Fibroblast of villous mesenchyme (primary cell): Measurements from ENCODE around the gene DIAPH2. TPM values are rescaled to one million over a fixed set of nuclear protein-coding genes. Genes with fewer than 3 reads are reported as not detected.
"Not testable (repeated sequence)": the region's sequence is repeated elsewhere in the genome, so short reads cannot be mapped to it uniquely, and the experiment has no call there.

Experiments
- DNase-seq: peaks from one replicate; pipeline ENCODE4 v3.0.0-alpha.2; 2010; ENCODE audit warnings: low read depth
- H3K4me3 ChIP-seq: 2 replicates; pipeline ENCODE4 v1.5.1; 2011; ENCODE audit warnings: low read depth, mild to moderate bottlenecking, low read length
- total RNA-seq: library from RNA; depleted of rRNA; stranded (reverse); fragments of >200 nt; gene quantifications from 2 replicates; pipeline ENCODE4 v1.2.3, GENCODE V29; 2012
- TF ChIP-seq, protein P1 (sequence below): IDR thresholded peaks from 2 replicates; pipeline ENCODE4 v1.5.1; 2012; ENCODE audit warnings: low read depth, mild to moderate bottlenecking, low read length; ENCODE audit not compliant: insufficient read depth

DIAPH2 gene
- total RNA-seq, 1 donor: 15.5 TPM

DNA sequence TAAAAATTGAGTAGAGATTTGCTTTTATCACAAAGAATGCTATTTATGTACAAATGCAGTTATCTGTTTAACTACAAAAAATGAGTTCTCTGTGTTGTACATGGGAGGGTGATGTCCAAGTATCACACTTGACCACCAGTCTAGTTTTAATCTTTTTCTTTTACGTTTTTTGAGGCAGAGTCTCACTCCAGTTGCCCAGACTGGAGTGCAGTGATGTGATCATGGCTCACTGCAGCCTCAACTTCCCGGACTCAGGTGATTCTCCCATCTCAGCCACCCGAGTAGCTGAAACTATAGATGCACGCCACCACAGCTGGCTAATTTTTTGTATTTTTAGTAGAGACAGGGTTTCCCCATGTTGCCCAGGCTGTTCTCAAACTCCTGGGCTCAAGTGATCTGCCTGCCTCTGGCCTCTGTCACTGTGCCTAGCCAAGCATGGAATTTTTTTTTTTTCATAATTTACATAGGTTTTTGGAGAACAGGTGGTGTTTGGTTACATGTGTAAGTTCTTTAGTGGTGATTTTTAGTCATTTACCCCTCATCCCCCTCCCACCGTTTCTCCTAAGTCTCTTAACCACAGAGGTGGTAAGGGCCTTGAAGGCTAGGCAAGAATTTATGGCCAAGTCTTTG, 151.1 kb downstream of the DIAPH2 start:
- TF ChIP-seq, protein P1, sequence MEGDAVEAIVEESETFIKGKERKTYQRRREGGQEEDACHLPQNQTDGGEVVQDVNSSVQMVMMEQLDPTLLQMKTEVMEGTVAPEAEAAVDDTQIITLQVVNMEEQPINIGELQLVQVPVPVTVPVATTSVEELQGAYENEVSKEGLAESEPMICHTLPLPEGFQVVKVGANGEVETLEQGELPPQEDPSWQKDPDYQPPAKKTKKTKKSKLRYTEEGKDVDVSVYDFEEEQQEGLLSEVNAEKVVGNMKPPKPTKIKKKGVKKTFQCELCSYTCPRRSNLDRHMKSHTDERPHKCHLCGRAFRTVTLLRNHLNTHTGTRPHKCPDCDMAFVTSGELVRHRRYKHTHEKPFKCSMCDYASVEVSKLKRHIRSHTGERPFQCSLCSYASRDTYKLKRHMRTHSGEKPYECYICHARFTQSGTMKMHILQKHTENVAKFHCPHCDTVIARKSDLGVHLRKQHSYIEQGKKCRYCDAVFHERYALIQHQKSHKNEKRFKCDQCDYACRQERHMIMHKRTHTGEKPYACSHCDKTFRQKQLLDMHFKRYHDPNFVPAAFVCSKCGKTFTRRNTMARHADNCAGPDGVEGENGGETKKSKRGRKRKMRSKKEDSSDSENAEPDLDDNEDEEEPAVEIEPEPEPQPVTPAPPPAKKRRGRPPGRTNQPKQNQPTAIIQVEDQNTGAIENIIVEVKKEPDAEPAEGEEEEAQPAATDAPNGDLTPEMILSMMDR: no peak
- DNase-seq: no peak
- H3K4me3 ChIP-seq: no peak overlapping the region

DNA sequence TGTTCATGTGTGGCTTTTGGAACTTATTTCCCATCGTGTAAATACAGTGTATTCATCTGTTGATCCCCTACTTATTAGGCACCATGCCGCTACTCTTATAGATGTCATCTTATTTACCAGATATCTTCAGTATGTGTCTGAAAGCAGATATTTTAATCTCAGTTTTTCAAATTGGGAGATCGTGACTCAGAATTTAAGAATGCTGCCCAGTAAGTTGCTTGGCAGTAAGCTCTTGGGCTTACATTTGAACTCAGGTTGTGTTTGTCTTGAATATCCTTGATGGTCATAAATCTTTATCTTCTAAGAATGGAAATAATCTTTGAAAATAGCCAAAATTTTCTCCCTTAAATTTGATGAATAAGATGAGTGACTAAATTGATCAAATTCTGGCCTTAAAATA, 153.2 kb downstream of the DIAPH2 start:
- TF ChIP-seq, protein P1: no peak
- H3K4me3 ChIP-seq: no peak overlapping the region
- no peak for DNase-seq

DNA sequence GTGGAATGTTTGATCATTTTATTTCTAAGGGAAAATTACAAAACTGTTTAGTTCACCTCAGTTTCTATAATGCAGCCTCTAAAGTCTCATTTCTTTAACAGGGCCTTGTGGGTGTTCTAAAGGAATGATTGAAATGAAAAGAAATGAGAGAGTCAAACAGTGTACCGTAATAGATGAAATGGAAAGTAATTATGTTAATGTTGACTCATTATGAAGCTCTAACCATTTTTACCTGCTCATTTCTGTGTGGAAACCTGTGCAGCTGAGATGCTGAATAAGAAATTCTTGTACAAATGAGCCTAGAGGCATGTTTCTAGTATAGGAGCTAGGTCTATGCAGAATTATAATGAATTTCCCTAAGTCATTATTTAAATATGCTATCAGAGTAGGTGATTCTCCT, 153.9 kb downstream of the DIAPH2 start:
- DNase-seq: no peak
- no peak overlapping the region for H3K4me3 ChIP-seq
- TF ChIP-seq, protein P1: no peak

DNA sequence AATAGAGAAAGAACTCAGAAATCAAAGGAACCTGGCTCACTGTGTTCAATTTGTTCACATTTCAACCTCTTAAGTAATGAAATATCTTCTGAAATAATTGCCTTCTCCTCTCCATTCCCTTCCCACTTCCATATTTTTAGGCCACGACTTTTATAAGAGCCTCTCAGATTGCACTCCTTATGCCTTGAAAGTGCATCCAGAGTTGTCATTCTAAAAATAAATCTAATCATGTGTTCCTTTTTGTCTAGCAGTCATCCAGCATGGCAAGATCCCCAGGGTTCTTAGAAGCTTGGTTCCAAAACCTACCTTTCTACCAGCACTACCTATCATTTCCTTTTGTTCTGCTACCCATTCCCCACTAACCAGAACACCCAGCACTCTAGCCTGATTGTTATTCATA, 156.7 kb downstream of the DIAPH2 start:
- H3K4me3 ChIP-seq: no peak overlapping the region
- no peak for DNase-seq
- TF ChIP-seq, protein P1: no peak

DNA sequence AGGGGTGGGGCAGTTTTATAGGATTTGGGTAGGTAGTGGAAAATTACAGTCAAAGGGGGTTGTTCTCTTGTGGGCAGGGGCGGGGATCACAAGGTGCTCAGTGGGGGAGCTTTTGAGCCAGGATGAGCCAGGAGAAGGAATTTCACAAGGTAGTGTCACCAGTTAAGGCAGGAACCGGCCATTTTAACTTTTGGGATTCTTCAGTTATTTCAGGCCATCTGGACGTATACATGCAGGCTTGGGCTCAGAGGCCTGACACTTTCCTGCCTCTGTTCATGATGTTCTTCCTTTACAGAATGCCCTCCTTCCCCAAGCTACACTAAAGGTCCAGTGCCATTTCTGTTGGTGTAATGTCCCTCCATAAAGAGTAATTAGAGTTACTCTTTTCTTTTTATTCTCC, 157.2 kb downstream of the DIAPH2 start:
- DNase-seq, H3K4me3 ChIP-seq: not testable (repeated sequence)

DNA sequence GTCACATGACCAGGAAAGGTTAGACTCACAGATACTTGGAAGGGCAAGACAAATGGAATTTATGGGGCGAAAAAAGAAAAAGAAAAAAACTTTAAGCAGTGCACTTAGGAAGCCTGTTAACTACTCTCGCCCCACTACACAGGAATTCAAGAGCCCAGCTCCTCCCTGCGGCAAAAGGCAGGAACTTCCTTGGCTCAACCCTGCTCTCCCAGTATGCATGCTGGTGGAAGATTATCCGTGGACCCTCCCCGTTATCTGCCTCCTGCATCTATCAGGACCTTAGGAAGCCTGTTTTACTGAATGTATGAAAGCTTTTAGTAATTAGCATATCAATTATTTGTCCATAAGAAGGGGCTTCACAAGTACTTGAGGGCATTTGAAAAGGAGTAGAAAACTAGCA, 158.9 kb downstream of the DIAPH2 start:
- H3K4me3 ChIP-seq: no peak overlapping the region
- DNase-seq: no peak
- TF ChIP-seq, protein P1: peak; percentile 46

DNA sequence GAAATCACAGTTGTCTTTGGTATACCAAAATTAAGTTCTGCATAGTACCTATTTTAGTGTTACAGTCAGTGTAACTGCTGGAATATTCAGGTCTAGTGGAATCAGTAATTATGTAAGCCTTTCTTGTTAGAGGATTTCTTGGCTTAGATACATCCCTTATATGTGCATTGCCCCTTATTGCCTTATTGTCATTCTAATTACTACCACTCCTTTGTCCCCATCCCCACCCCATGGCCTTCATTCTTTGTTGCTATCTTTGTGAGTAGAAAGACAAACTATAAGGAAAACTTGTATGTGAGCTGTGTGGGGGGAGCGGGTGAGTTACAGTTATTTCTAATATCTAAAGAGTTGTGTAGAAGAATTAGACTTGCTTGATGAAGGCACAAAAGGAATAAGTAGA, 162.2 kb downstream of the DIAPH2 start:
- TF ChIP-seq, protein P1: no peak
- H3K4me3 ChIP-seq: no peak overlapping the region
- DNase-seq: no peak

DNA sequence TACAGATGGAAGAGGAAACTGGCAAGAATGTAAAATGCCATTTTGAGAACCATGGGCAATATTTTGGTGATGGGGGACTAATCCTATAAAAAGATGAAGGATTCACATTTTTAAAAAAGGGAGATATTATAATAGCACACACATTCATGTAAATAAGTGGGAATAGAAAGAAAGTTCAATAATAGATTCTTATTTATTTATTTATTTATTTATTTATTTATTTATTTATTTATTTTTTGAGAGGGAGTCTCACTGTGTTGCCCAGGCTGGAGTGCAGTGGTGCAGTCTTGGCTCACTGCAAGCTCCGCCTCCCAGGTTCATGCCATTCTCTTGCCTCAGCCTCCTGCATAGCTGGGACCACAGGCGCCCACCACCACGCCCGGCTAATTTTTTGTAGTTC, 174.8 kb downstream of the DIAPH2 start:
- not testable (repeated sequence) for DNase-seq, H3K4me3 ChIP-seq
